ENCODE data around the gene PDGFC. TPM values are rescaled to one million over a fixed set of nuclear protein-coding genes. Genes with fewer than 3 reads are reported as not detected.

PDGFC gene
- total and polyA plus RNA-seq, 2 of the 13 experiments (the other 11 are each of a cell fraction or from before 2014, with no cell fraction given): 4.6 to 9.1 TPM

DNA sequence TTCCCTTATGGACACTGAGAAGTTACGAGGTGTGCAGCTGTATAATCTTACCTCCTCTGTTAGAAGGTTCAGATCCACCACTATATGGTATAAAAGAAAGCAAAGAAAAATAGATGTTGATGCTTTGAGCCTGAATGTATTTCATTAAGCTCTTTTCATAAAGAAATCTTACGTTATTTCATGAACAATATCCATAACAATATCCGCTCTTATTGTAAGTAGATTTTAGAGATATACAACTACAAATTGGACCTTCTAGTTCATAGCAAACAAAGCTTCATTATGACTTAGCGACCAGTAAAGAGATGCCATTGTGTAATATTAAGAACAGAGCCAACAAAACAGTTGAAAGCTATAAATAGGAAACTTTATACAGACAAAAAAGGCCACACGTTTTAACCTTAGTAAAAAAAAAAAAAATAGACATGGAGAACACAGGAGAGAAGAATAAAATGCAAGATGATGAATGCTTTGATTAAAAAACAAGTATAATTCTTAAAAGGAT lies 203.6 kb downstream of the PDGFC start:
- ChIA-PET CTCF (ENCODE audit: low intra/inter-chr PET ratio, low total read pairs) (no interaction called here), POLR2A (no interaction called here)
- Histone ChIP-seq H3K79me2 (ENCODE audit: insufficient read depth, low read length) (no peaks in the 10 kb centered on the region), H3K4me2 (ENCODE audit: low read depth, low read length) (no peak overlapping the region), H3K9me3 (ENCODE audit: low read length) (no peaks in the 10 kb centered on the region), H3K27me3 (ENCODE audit: control insufficient read depth in 1 of 2, insufficient read depth in 2 of 2, low read length in 2 of 2) (no peaks in the 10 kb centered on the region), H3K4me1 (ENCODE audit: insufficient read depth, low read length) (peaks cover 28% of the 10 kb centered on the region), H3K27ac (ENCODE audit: extremely low read length, insufficient read depth, low read length) (no peak overlapping the region), H3K9ac (ENCODE audit: insufficient read depth, low read depth, low read length) (no peak overlapping the region), H3K4me3 (replicated peaks in 1 of 3; ENCODE audit: insufficient read depth in 1 of 3, low read depth in 2 of 3, low read length in 3 of 3) (no peak overlapping the region), H3K36me3 (replicated peaks in 1 of 2; ENCODE audit: control insufficient read depth in 1 of 2, insufficient read depth in 2 of 2, low read length in 2 of 2) (no peaks in the 10 kb centered on the region; a peak in 1 of 5 replicates), H4K20me1 (ENCODE audit: insufficient read depth, low read length) (no peaks in the 10 kb centered on the region), H2AFZ (ENCODE audit: low read length) (no peak overlapping the region)
- ATAC-seq (no peak), FAIRE-seq (no peak), DNase-seq (ENCODE audit: low spot score) (no peak)
- TF ChIP-seq MTA1 (CRISPR knock-in tag; IDR thresholded peaks at IDR 0.05; ENCODE audit: borderline replicate concordance): no peak
- no peak for TF ChIP-seq MTF1 (CRISPR knock-in tag; IDR thresholded peaks at IDR 0.05)
- TF ChIP-seq ZNF567 (CRISPR knock-in tag; IDR thresholded peaks at IDR 0.05; ENCODE audit: borderline replicate concordance): no peak
- TF ChIP-seq, protein P1, sequence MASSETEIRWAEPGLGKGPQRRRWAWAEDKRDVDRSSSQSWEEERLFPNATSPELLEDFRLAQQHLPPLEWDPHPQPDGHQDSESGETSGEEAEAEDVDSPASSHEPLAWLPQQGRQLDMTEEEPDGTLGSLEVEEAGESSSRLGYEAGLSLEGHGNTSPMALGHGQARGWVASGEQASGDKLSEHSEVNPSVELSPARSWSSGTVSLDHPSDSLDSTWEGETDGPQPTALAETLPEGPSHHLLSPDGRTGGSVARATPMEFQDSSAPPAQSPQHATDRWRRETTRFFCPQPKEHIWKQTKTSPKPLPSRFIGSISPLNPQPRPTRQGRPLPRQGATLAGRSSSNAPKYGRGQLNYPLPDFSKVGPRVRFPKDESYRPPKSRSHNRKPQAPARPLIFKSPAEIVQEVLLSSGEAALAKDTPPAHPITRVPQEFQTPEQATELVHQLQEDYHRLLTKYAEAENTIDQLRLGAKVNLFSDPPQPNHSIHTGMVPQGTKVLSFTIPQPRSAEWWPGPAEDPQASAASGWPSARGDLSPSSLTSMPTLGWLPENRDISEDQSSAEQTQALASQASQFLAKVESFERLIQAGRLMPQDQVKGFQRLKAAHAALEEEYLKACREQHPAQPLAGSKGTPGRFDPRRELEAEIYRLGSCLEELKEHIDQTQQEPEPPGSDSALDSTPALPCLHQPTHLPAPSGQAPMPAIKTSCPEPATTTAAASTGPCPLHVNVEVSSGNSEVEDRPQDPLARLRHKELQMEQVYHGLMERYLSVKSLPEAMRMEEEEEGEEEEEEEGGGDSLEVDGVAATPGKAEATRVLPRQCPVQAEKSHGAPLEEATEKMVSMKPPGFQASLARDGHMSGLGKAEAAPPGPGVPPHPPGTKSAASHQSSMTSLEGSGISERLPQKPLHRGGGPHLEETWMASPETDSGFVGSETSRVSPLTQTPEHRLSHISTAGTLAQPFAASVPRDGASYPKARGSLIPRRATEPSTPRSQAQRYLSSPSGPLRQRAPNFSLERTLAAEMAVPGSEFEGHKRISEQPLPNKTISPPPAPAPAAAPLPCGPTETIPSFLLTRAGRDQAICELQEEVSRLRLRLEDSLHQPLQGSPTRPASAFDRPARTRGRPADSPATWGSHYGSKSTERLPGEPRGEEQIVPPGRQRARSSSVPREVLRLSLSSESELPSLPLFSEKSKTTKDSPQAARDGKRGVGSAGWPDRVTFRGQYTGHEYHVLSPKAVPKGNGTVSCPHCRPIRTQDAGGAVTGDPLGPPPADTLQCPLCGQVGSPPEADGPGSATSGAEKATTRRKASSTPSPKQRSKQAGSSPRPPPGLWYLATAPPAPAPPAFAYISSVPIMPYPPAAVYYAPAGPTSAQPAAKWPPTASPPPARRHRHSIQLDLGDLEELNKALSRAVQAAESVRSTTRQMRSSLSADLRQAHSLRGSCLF (CRISPR knock-in tag; IDR thresholded peaks at IDR 0.05; ENCODE audit: borderline replicate concordance): no peak
- TF ChIP-seq PCBP2 (optimal IDR thresholded peaks at IDR 0.05; ENCODE audit: low read depth, low read length, poor library complexity, severe bottlenecking): no peak
- no peak for TF ChIP-seq HNF4A (CRISPR knock-in tag; IDR thresholded peaks at IDR 0.05)
- no peak for TF ChIP-seq CHCHD3 (CRISPR knock-in tag; IDR thresholded peaks at IDR 0.05)
- TF ChIP-seq ZFP41 (CRISPR knock-in tag; IDR thresholded peaks at IDR 0.05; ENCODE audit: borderline replicate concordance): no peak
- TF ChIP-seq ZNF430 (CRISPR knock-in tag; IDR thresholded peaks at IDR 0.05): no peak
- no peak for TF ChIP-seq RARA (CRISPR knock-in tag; IDR thresholded peaks at IDR 0.05)
- no peak for TF ChIP-seq PPARG (CRISPR knock-in tag; conservative IDR thresholded peaks at IDR 0.05)
- no peak for TF ChIP-seq ZNF598 (CRISPR knock-in tag; IDR thresholded peaks at IDR 0.05; ENCODE audit: borderline replicate concordance)
- TF ChIP-seq HDAC1 (CRISPR knock-in tag; IDR thresholded peaks at IDR 0.05): no peak
- TF ChIP-seq ZNF383 (CRISPR knock-in tag; IDR thresholded peaks at IDR 0.05; ENCODE audit: borderline replicate concordance): no peak
- TF ChIP-seq GLI4 (CRISPR knock-in tag; IDR thresholded peaks at IDR 0.05; ENCODE audit: borderline replicate concordance): no peak
- TF ChIP-seq ZNF20 (CRISPR knock-in tag; IDR thresholded peaks at IDR 0.05): no peak
- in situ Hi-C loops (cut with HindIII; ENCODE audit: extremely low pct_ligation_motif_present, low pct_unique_long_range_greater_than_20kb): loop anchor here (10.0 kb wide), 1 partner anchor 207 kb away; the partner anchor contains the start of gene PDGFC
- intact Hi-C loops (cut with micrococcal nuclease; ENCODE audit: unreplicated experiment): loop anchor here (5.0 kb wide), 1 partner anchor 179 kb away; no protein-coding TSS in a partner anchor
- no TSS peak for BruUV-seq (replicated peaks)
- 93% methylated on average over 5 of the region's 5 CpGs for WGBS (ENCODE audit: low lambda C conversion rate)

Data from HepG2 (cell line).